ENCODE results near the gene LRRC8B.

DNA sequence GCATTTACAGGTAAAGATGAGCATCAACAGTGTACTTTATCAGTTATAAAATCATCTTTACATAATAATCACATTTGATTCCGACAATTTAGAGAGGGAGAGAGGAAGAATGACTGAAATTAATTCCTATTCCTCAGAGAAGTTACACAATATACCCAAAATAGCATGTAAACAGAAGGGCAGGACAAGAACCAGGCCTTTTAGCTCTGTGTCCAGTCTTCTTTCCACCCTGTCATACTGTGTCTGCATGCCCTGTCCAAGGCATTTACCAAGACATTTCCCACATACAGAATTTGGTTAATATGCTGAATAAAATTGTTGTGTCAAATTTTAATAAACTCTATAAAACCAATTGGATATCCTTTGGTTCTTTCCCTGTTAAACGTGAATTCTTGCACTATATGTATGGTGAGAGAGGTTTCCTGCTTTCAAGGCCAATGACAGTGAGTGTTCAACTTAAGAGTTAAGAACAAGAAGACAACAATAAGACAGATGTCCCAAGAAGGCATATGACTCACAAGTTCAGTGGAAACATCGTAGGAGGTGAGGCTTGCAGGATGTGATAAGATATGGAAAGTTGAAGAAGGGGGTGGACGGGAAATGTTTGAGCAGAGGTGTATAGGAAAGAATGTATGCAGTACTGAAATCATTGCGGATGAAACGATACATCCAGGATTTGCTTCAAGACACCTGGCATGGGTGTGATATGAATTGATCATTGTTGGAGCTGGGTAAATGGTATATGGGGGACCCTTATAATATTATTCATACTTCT, 20.8 kb downstream of the LRRC8B start:
- no peak for TF ChIP-seq EZH2 (IDR thresholded peaks at IDR 0.05; ENCODE audit: borderline replicate concordance, low read depth, low read length, severe bottlenecking)
- no peak for TF ChIP-seq CTCF (IDR thresholded peaks at IDR 0.05; ENCODE audit: borderline replicate concordance, extremely low read depth, low read length, poor library complexity, severe bottlenecking)

Data from DND-41 (cell line).